Stimulated activated CD4-positive, alpha-beta T cell treated with anti-CD3 and anti-CD28 coated beads, Interleukin-1b, Interleukin-23, amount 100 ng/mL, for 1 hour (primary cell): Measurements from ENCODE around the gene PFKM.
"Not testable (repeated sequence)": the region's sequence is repeated elsewhere in the genome, so short reads cannot be mapped to it uniquely, and the experiment has no call there.

ENCODE experiments used
- DNase-seq, 2 donors: peaks; one replicate each; pipeline ENCODE4 v3.0.0-alpha.2; 2020; ENCODE audit warnings: low read depth in 2 of 2

PFKM gene

DNA sequence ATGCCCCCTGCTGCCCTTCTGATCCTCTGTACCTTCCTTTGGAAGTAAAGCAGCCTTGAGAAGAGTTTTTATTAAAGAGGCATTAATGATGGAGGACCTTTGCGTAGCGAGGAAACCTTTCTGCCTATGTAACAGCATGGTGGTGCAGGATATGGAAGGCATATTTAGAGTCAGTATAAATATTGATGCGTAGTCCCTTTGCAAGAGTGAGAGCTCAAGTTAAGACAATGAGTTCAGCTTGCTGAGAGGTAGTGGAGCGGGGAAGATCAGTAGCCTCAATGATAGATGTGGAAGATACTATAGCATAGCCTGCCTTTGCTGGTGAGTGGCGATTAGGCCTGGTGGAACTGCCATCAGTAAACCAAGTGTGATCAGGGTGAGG lies 7.9 kb upstream of the PFKM start:
- DNase-seq: not testable (repeated sequence)

GRCh38 chr12:48115957-48116356 lies 3.2 kb upstream of the PFKM start:
- no peak for DNase-seq

DNA sequence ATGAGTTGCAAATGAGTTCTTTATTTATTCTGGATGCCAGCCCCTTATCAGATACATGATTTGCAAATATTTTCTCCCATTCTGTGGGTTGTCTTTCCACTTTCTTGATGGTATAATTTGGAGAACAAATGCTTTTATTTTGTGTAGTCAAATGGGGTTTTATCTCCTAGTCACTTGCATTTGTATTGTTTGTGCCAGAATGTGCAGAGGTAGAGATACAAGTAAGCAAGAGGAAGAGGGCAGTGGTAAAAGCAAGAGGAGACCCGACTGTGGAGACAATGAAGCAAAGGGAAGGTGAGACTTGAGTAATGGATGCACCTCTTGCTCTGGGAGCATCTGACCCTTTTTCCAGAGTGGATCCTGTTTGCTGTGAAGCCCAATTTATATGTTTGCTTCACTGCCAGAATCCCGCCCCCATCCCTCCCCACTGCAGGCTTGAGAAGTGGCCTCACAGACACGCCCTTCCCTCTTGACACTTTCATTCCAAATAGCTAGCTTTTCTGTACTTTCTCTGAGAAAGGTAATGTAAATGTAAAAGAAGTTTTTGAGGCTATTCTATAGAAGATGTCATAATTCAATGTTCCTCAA lies 786 bp upstream of the PFKM start:
- DNase-seq: no peak

DNA sequence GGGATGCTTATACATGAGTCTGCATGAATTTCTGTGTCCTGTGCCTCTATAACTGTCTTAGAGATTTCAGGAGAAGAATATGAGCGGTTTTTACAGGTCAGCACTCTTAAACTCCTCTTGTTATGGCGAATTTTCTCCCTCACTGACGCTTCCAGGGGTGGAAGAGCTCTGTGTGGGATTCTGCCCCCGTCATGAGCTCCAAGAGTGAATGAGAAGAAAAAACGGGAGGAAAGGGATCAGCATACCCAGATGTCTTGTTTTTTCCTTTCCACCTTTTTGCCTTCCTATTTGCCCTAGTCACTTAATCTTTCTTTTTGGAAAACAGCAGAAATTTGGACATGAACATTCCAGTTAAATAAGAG lies 651 bp downstream of the PFKM start:
- no peak for DNase-seq

DNA sequence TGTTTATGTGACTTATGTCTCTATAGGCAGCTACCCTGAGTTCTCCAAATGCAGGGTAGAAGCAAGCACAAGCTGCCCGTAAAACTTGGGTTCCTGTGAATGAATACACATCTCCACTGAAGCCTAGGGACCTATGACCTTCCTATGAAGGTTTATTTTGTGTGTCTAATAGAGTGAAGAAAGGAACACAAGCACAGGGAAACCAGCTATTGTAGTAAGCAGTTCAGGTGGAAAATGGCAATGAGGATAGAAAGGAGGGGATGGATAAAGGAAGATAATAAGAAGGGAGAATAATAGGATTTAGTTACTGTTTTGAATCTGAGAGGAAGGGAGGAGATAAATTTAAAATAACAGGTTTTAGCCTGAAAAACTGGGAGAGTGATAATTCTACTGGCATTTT lies 2.4 kb downstream of the PFKM start:
- DNase-seq: no peak

- no peak for DNase-seq
Observed at GRCh38 chr12:48122065-48122834, 3.1 kb downstream of the PFKM start.

DNA sequence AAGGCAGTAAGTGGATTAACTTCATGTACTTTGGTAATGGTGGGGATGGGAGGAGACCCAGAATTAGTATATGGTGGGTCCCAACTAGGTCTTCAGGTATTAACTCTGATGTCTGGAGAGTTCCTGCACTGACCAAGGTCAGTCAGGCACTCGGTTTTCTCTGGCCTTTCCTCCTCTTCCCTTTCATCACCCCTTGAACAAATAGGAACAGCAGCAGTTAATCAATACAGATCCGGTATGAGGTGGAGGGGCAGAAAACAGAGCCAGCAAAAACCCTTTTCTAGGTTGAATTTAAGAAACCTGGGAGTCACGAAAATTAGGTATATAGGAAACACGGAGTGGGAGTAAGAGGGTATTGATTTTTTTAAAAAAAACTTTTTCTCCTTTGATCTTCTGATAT lies 4.0 kb downstream of the PFKM start:
- no peak for DNase-seq

DNA sequence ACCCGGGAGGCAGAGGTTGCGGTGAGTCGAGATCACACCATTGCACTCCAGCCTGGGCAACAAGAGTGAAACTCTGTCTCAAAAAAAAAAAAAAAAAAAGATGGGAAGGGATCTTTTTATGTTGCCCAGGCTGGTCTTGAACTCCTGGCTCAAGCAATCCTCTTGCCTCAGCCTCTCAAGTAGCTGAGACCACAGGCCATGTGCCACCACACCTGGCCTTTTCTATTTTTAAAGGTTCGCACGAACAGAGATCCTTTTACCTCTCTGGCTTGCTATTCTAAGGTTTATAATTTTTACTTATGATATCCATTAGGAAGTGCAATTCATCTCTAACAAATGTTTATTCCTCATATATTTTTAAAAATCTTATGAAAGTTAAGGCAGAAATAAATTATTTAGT lies 6.4 kb downstream of the PFKM start:
- DNase-seq: not testable (repeated sequence)

GRCh38 chr12:48125985-48126384 lies 6.8 kb downstream of the PFKM start:
- no peak for DNase-seq

- DNase-seq: no peak
Observed at GRCh38 chr12:48126953-48127630, 7.9 kb downstream of the PFKM start.

DNA sequence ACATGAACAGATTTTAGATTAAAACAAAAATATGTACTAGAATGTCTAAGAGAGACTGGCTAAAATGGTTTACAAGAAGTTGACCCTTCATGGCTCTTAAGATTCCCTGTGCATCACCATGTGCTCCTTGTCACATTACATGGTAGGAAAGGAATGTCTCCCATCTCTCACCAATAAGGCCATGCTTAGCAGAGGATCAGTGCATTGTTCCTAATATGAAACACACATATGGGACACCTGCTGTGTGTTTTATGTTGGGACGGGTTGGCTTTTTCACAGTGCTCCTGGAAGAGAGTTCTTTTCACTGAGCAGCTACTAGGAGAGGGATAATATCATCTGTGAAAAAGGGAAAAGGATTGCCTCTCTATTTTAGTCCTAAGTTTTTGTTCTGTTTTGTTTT lies 9.6 kb downstream of the PFKM start:
- no peak for DNase-seq

DNA sequence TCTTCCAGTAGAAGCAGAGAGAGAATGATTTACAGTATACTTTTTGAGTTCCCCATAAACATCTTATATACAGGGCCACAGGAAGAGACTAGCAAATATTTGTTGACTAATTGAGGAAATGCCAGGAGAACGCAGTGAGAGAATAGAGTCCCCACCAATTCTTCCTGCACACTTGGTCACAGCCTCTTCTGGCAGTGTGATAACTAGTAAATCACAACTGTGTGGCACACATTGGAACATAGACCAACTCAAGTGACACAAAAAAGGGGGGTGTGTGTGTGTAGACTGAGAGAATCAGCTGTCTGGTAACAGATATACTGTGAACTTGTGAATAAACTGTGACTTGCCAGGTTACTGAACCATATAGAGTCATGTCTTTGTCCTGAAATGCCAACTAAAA lies 10.2 kb downstream of the PFKM start:
- DNase-seq: no peak

DNA sequence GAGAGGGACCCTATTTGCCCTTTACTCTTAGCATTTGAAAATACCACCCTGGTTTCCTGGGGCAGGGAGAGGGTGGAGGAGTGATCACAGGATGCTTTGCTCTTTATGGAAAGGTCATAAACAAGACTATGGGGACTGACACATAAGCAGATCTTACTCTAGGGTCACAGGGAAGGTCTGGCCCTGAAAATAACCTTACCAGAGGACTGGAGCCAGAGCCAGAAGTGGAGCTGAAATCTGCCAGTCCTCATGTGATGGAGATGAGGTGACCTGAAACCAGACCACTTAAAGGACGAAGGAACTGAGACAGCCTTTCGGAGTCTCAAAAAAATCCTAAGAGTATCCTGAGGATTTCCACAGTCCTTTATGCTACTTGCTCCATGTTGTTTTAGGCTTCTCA lies 12.4 kb downstream of the PFKM start:
- no peak for DNase-seq

DNA sequence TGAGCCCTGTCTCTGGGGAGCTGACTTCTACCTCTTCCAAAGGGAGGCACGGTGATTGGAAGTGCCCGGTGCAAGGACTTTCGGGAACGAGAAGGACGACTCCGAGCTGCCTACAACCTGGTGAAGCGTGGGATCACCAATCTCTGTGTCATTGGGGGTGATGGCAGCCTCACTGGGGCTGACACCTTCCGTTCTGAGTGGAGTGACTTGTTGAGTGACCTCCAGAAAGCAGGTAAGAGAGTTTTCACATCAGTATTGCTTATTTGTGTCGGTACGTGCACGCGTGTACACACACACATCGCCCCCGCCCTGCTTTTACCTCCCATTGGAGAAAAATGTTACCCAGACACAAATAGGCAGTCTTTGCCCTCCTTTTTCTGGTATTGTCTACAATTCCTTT lies 13.7 kb downstream of the PFKM start:
- DNase-seq: no peak

- no peak for DNase-seq
Observed at GRCh38 chr12:48135027-48135426, 15.9 kb downstream of the PFKM start.

DNA sequence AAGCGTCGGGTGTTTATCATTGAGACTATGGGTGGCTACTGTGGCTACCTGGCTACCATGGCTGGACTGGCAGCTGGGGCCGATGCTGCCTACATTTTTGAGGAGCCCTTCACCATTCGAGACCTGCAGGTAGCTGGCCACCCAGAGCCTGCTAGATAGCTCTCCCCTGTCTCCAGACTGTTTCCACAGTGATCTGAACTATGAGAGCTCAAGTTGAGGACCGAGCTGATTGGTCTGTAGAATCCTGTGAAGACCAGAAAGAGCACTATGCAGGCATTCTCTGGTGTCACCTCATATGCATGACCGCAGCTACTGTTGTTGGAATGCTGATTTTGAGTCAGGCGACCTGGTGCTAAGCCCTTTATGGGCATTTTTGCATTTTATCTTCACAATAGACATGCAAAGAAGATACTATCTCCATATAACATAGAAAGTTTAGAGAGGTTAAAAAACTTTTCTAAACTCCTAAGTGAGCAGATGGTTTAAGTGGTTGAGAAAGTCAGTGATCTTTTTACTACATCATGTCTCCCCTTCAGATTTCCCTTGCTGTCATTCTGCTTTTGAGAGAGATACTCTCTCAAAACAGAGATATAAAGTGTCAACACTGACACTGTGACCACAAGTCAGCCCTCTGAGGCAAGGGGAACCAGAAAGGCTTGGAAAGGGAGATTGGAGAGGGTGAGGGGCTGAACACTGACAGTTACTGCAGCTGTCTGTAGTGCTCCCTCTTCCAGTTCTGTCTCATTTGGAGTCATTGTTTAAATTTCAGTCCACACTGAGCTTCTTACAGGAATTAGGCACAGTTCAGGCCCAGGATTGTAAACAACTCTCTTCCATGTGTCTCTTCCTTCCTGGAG lies 23.9 kb downstream of the PFKM start:
- DNase-seq: no peak

GRCh38 chr12:48143898-48144297 lies 24.7 kb downstream of the PFKM start:
- DNase-seq: no peak

GRCh38 chr12:48145981-48146380 lies 26.8 kb downstream of the PFKM start:
- DNase-seq: no peak

GRCh38 chr12:48151103-48151771 lies 32.1 kb downstream of the PFKM start:
- no peak for DNase-seq

GRCh38 chr12:48155786-48156185 lies 36.6 kb downstream of the PFKM start:
- not testable (repeated sequence) for DNase-seq

- no peak for DNase-seq
Observed at GRCh38 chr12:48156652-48157017, 37.5 kb downstream of the PFKM start.
